Osteocyte (in vitro differentiated cells): ENCODE data around the gene KSR2. TPM values are rescaled to one million over a fixed set of nuclear protein-coding genes. Genes with fewer than 3 reads are reported as not detected.

Source experiments
- DNase-seq: peaks from one replicate; pipeline ENCODE4 v3.0.0; 2021; ENCODE audit warnings: mixed read lengths; ENCODE audit not compliant: unreplicated experiment; ENCODE audit errors: extremely low spot score
- H3K27ac Mint-ChIP-seq: one replicate; pipeline ENCODE4 v1.8.0; 2021; ENCODE audit warnings: mild to moderate bottlenecking, mixed read lengths; ENCODE audit not compliant: unreplicated experiment
- H3K27me3 Mint-ChIP-seq: one replicate; pipeline ENCODE4 v1.8.0; 2021; ENCODE audit warnings: mixed read lengths; ENCODE audit not compliant: unreplicated experiment
- H3K36me3 Mint-ChIP-seq: one replicate; pipeline ENCODE4 v1.8.0; 2021; ENCODE audit warnings: mixed read lengths; ENCODE audit not compliant: unreplicated experiment
- H3K4me1 Mint-ChIP-seq: one replicate; pipeline ENCODE4 v1.8.0; 2021; ENCODE audit warnings: mixed read lengths; ENCODE audit not compliant: unreplicated experiment
- H3K4me3 Mint-ChIP-seq: one replicate; pipeline ENCODE4 v1.8.0; 2021; ENCODE audit warnings: mild to moderate bottlenecking, moderate library complexity, mixed read lengths; ENCODE audit not compliant: unreplicated experiment
- H3K9me3 Mint-ChIP-seq: one replicate; pipeline ENCODE4 v1.8.0; 2021; ENCODE audit warnings: mixed read lengths; ENCODE audit not compliant: unreplicated experiment
- CTCF ChIP-seq: fragments of 200-600 bp; sonication (generic); IDR thresholded peaks from 2 replicates; pipeline ENCODE4 v1.5.0; 2021; ENCODE audit warnings: antibody characterized with exemption, mild to moderate bottlenecking, moderate library complexity
- total RNA-seq: library from RNA; stranded (reverse); gene quantifications from 2 replicates; pipeline ENCODE4 v1.2.1, GENCODE V29; 2021

KSR2 gene
- total RNA-seq, 1 donor from 2014 or later = not detected

GRCh38 chr12:117718141-117718540 is 250.6 kb downstream of the KSR2 start:
- no peaks in the 10 kb centered on the region for H3K4me1 Mint-ChIP-seq
- no peaks in the 10 kb centered on the region for H3K36me3 Mint-ChIP-seq
- no peak overlapping the region for H3K27ac Mint-ChIP-seq
- no peak overlapping the region for H3K4me3 Mint-ChIP-seq
- H3K27me3 Mint-ChIP-seq = peaks cover 43% of the 10 kb centered on the region
- no peak for DNase-seq
- TF ChIP-seq CTCF = no peak
- H3K9me3 Mint-ChIP-seq = no peaks in the 10 kb centered on the region

- H3K36me3 Mint-ChIP-seq = no peaks in the 10 kb centered on the region
- H3K9me3 Mint-ChIP-seq = no peaks in the 10 kb centered on the region
- DNase-seq = no peak
- peaks cover 39% of the 10 kb centered on the region for H3K27me3 Mint-ChIP-seq
- no peaks in the 10 kb centered on the region for H3K4me1 Mint-ChIP-seq
- no peak overlapping the region for H3K4me3 Mint-ChIP-seq
- H3K27ac Mint-ChIP-seq = no peak overlapping the region
- no peak for TF ChIP-seq CTCF
These were observed 254.6 kb downstream of the KSR2 start for GRCh38 chr12:117714203-117714602.

- TF ChIP-seq CTCF = no peak
- Mint-ChIP-seq H3K4me1 (no peaks in the 10 kb centered on the region), H3K27ac (no peak overlapping the region), H3K27me3 (peaks cover 27% of the 10 kb centered on the region), H3K9me3 (no peaks in the 10 kb centered on the region), H3K36me3 (no peaks in the 10 kb centered on the region), H3K4me3 (no peak overlapping the region)
- DNase-seq = no peak
These were observed 258.7 kb downstream of the KSR2 start for GRCh38 chr12:117710121-117710520.

- peaks cover 11% of the 10 kb centered on the region for H3K27me3 Mint-ChIP-seq
- H3K9me3 Mint-ChIP-seq = no peaks in the 10 kb centered on the region
These were observed 260.9 kb downstream of the KSR2 start for GRCh38 chr12:117707861-117708260.

GRCh38 chr12:117703584-117703983 is 265.2 kb downstream of the KSR2 start:
- Mint-ChIP-seq H3K4me1 (no peaks in the 10 kb centered on the region), H3K9me3 (no peaks in the 10 kb centered on the region)

More at GRCh38 chr12:117707861-117708260, 260.9 kb downstream of the KSR2 start:
- Mint-ChIP-seq H3K4me1 (no peaks in the 10 kb centered on the region), H3K36me3 (no peaks in the 10 kb centered on the region), H3K27ac (no peak overlapping the region), H3K4me3 (no peak overlapping the region)
- no peak for TF ChIP-seq CTCF
- DNase-seq = no peak

More at GRCh38 chr12:117703584-117703983, 265.2 kb downstream of the KSR2 start:
- no peaks in the 10 kb centered on the region for H3K27me3 Mint-ChIP-seq
- no peaks in the 10 kb centered on the region for H3K36me3 Mint-ChIP-seq
- no peak overlapping the region for H3K27ac Mint-ChIP-seq
- no peak overlapping the region for H3K4me3 Mint-ChIP-seq
- no peak for DNase-seq
- no peak for TF ChIP-seq CTCF
